ENCODE measurements around the gene ZBTB8B.

GRCh38 chr1:32508761-32509160 is 43.9 kb downstream of the ZBTB8B start:
- TF ChIP-seq EZH2 (IDR thresholded peaks at IDR 0.05; ENCODE audit: insufficient read depth, poor library complexity, severe bottlenecking), result no peak
- TF ChIP-seq EZH2phosphoT487 (IDR thresholded peaks at IDR 0.05; ENCODE audit: insufficient read depth, low read depth), result no peak
